Parathyroid adenoma (tissue), 2 donors: ENCODE measurements around the gene PI4K2B.
"Not testable (repeated sequence)": the region's sequence is repeated elsewhere in the genome, so short reads cannot be mapped to it uniquely, and the experiment has no call there.

Experiments
- H2AFZ ChIP-seq: fragments of 300-600 bp; sonication (generic); one replicate; pipeline ENCODE4 v1.7.0; 2017; ENCODE audit warnings: antibody characterized with exemption, mild to moderate bottlenecking
- H3K27ac ChIP-seq: fragments of 300-600 bp; sonication (generic); one replicate; pipeline ENCODE4 v1.7.0; 2017
- H3K27me3 ChIP-seq: fragments of 300-600 bp; sonication (generic); one replicate; pipeline ENCODE4 v1.7.0; 2017; ENCODE audit warnings: low read length; ENCODE audit not compliant: control insufficient read depth, insufficient read depth
- H3K36me3 ChIP-seq: fragments of 300-600 bp; sonication (generic); one replicate; pipeline ENCODE4 v1.7.0; 2017; ENCODE audit warnings: low read length; ENCODE audit not compliant: control insufficient read depth, insufficient read depth
- H3K4me1 ChIP-seq: fragments of 300-600 bp; sonication (generic); one replicate; pipeline ENCODE4 v1.7.0; 2017; ENCODE audit warnings: control low read depth
- H3K4me2 ChIP-seq: fragments of 300-600 bp; sonication (generic); one replicate; pipeline ENCODE4 v1.7.0; 2017; ENCODE audit warnings: low read length
- H3K4me3 ChIP-seq: fragments of 300-600 bp; sonication (generic); one replicate; pipeline ENCODE4 v1.7.0; 2017; ENCODE audit warnings: low read depth, low read length
- H3K79me2 ChIP-seq: fragments of 300-600 bp; sonication (generic); one replicate; pipeline ENCODE4 v1.7.0; 2017; ENCODE audit warnings: control low read depth
- H3K9ac ChIP-seq: fragments of 300-600 bp; sonication (generic); one replicate; pipeline ENCODE4 v1.7.0; 2017; ENCODE audit warnings: mild to moderate bottlenecking
- H3K9me3 ChIP-seq: fragments of 300-600 bp; sonication (generic); one replicate; pipeline ENCODE4 v1.7.0; 2017; ENCODE audit warnings: low read length; ENCODE audit not compliant: control insufficient read depth
- CTCF ChIP-seq: fragments of 300-600 bp; sonication (generic); IDR thresholded peaks from one replicate; pipeline ENCODE4 v1.7.0; 2017; ENCODE audit warnings: antibody characterized with exemption, mild to moderate bottlenecking
- donor health status: primary hyperparathyroidism.

The PI4K2B gene

GRCh38 chr4:25209702-25210101 lies 24.1 kb upstream of the PI4K2B start:
- Histone ChIP-seq H3K4me1 (no peaks in the 10 kb centered on the region), H3K36me3 (no peaks in the 10 kb centered on the region), H3K4me3 (no peak overlapping the region), H3K4me2 (no peak overlapping the region), H2AFZ (no peak overlapping the region), H3K9ac (no peak overlapping the region), H3K27ac (no peak overlapping the region), H3K27me3 (no peaks in the 10 kb centered on the region), H3K9me3 (no peaks in the 10 kb centered on the region), H3K79me2 (no peaks in the 10 kb centered on the region)
- TF ChIP-seq CTCF: no peak

GRCh38 chr4:25211721-25212120 lies 22.1 kb upstream of the PI4K2B start:
- no peak overlapping the region for H3K4me2 ChIP-seq
- no peak for TF ChIP-seq CTCF

GRCh38 chr4:25212822-25213221 lies 21.0 kb upstream of the PI4K2B start:
- H3K4me1 ChIP-seq: no peaks in the 10 kb centered on the region
- no peak for TF ChIP-seq CTCF
- H3K9me3 ChIP-seq: no peaks in the 10 kb centered on the region
- H3K36me3 ChIP-seq: no peaks in the 10 kb centered on the region
- no peak overlapping the region for H3K9ac ChIP-seq
- no peak overlapping the region for H3K4me3 ChIP-seq
- no peak overlapping the region for H3K4me2 ChIP-seq
- no peak overlapping the region for H2AFZ ChIP-seq
- no peaks in the 10 kb centered on the region for H3K27me3 ChIP-seq
- no peaks in the 10 kb centered on the region for H3K79me2 ChIP-seq
- H3K27ac ChIP-seq: no peak overlapping the region

More at GRCh38 chr4:25211721-25212120, 22.1 kb upstream of the PI4K2B start:
- Histone ChIP-seq H3K4me3 (no peak overlapping the region), H3K36me3 (no peaks in the 10 kb centered on the region), H3K27ac (no peak overlapping the region), H2AFZ (no peak overlapping the region), H3K9me3 (no peaks in the 10 kb centered on the region), H3K4me1 (no peaks in the 10 kb centered on the region), H3K9ac (no peak overlapping the region), H3K79me2 (no peaks in the 10 kb centered on the region), H3K27me3 (no peaks in the 10 kb centered on the region)

- H3K79me2 ChIP-seq: no peaks in the 10 kb centered on the region
- no peaks in the 10 kb centered on the region for H3K4me1 ChIP-seq
- no peaks in the 10 kb centered on the region for H3K27me3 ChIP-seq
- no peak overlapping the region for H3K4me3 ChIP-seq
- H3K9me3 ChIP-seq: no peaks in the 10 kb centered on the region
- no peak overlapping the region for H3K9ac ChIP-seq
- H2AFZ ChIP-seq: no peak overlapping the region
- no peaks in the 10 kb centered on the region for H3K36me3 ChIP-seq
- H3K4me2 ChIP-seq: no peak overlapping the region
- no peak for TF ChIP-seq CTCF
- H3K27ac ChIP-seq: no peak overlapping the region
Observed at GRCh38 chr4:25213347-25213979, 20.4 kb upstream of the PI4K2B start.

GRCh38 chr4:25214750-25215149 lies 19.1 kb upstream of the PI4K2B start:
- H3K4me1 ChIP-seq, H3K79me2 ChIP-seq, H3K9me3 ChIP-seq, H2AFZ ChIP-seq, H3K9ac ChIP-seq, H3K27ac ChIP-seq, H3K27me3 ChIP-seq, H3K4me3 ChIP-seq, H3K4me2 ChIP-seq, H3K36me3 ChIP-seq: not testable (repeated sequence)
